ENCODE results near the gene UGT2A1.

- TF ChIP-seq CTCF (IDR thresholded peaks at IDR 0.05) (no peak), POLR2A (IDR thresholded peaks at IDR 0.05) (no peak)
Observed at GRCh38 chr4:69563424-69563823, 89.6 kb downstream of the UGT2A1 start.
